SK-N-DZ (cell line): ENCODE measurements around the gene GNLY. TPM values are rescaled to one million over a fixed set of nuclear protein-coding genes. Genes with fewer than 3 reads are reported as not detected.
"Not testable (repeated sequence)": the region's sequence is repeated elsewhere in the genome, so short reads cannot be mapped to it uniquely, and the experiment has no call there.

Source experiments
- DNase-seq: peaks from one replicate; pipeline ENCODE4 v3.0.0-alpha.2; 2015; ENCODE audit warnings: low spot score
- polyA plus RNA-seq, 2 experiments: library from polyadenylated mRNA; depleted of rRNA; stranded (reverse); fragments of >200 nt; gene quantifications; 2 replicates each; pipeline ENCODE4 v1.2.3, GENCODE V29; 2014

The GNLY gene
- polyA plus RNA-seq (2014; cell fraction: cytosol; rRNA removed), result 0.29 TPM in 1 of 2 replicates, not detected in the other
- 0.66 TPM in 1 of 2 replicates, not detected in the other for polyA plus RNA-seq (2014; cell fraction: nucleus; rRNA removed)

DNA sequence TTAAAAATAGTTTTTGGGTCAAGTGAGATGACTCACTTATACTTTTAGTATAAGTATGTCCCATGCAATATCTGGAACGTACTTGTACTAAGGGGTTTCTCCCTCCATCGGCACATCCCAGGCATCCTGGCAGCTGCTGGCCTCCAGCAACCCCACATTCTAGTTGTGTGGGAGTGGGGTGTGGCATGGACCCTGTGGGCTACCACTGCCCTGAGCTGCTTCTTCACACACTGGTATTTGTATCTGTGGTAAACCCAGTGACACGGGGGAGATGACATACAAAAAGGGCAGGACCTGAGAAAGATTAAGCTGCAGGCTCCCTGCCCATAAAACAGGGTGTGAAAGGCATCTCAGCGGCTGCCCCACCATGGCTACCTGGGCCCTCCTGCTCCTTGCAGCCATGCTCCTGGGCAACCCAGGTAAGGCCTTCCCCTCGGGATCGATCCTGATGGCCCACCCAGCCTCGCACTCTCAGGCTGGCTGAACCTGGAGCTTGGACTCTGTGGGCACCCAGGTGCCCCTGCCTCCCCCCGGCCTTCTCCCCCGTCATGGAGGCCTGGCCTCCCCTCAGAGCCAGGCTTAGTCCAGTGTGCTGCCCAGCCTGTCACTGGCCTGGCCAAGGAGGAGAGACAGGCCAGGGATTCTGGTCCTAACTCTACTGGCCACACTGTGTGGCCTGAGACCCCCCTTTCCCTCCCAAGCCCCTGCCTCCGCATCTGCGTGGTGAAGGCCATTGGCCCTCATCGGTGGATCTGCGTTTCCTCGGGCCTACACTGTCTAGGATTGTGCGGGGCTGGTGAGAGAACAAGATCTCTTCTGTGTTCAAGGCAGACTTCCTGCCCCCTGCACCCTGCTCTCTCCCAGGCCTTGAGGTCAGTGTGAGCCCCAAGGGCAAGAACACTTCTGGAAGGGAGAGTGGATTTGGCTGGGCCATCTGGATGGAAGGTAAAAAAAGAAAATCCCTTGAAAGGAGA is at the start of gene GNLY:
GNLY (plus strand) TSS at position 307 of the 974 bp plus-strand sequence; CDS start at position 368, 61 bp downstream.
- no peak for DNase-seq

DNA sequence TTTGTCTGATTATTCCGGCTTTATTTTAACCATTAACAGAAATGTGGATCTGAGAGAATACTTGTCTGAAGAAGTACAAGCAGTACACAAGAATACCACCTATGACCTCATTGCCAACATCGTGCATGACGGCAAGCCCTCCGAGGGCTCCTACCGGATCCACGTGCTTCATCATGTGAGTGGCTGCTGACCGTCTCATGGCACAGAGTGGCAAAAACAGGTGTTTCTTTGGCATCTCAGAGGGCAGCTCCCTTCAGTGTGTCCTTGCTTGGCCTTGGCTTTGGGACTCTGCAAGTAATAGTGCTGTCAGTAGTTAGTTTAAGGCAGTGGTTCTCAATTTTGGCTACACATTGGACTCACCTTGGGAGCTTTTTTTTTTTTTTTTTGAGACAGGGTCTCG is 49.2 kb upstream of the GNLY start:
- no peak for DNase-seq

- DNase-seq, result no peak
Observed at GRCh38 chr2:85646166-85646565, 48.0 kb upstream of the GNLY start.

DNA sequence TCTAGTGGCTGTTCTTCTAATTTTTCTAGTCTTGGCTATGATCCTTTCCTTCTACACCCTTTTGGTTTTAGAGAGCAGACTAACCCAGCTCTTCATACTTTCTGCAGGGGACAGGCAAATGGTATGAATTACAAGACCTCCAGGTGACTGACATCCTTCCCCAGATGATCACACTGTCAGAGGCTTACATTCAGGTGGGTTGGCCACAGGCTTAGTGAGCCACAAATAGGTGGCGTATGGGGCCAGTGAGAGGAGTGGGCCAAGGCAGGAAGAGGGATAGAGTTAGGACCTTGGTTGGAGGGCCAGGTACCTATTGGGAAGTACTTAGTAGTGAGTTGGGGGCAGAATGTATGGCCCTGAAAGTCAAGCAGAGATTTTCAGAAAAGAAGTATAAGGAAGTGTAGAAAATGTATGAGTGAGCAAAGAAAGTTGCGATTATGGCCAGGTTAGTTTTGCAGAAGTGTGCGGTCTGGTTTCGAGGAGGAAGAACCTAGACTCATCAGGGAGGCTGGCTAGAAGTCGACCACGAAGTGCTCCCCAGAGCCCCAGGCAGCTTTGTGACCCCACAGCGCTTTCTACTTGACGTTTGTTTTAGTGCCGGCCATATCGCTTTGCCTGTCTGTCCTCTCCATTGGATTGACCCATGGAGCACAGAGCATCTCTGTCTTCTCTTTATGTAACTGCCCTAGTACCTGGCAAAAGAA is 46.2 kb upstream of the GNLY start:
- no peak for DNase-seq

DNA sequence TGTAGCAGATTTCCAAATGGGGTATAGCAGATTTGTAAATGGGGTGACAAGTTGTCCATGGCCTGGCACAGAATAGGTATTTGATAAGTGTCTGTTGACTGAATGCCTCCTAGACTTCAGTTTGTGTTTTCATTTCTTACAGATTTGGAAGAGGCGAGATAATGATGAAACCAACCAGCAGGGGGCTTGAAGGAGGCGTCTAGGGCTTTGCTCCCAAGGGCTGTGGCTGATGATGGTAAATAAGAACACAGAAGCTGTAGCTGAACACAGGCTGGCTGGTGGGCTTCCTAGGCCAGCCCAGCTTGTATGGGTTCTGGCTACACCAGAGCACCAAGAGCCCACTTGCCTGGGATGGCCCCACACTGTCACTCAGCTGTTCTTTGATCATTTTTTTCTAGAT is 45.5 kb upstream of the GNLY start:
- DNase-seq, result peak; percentile 19

- no peak for DNase-seq
Observed at GRCh38 chr2:85649201-85650190, 44.7 kb upstream of the GNLY start.

- no peak for DNase-seq
Observed at GRCh38 chr2:85650456-85650855, 43.7 kb upstream of the GNLY start.

DNA sequence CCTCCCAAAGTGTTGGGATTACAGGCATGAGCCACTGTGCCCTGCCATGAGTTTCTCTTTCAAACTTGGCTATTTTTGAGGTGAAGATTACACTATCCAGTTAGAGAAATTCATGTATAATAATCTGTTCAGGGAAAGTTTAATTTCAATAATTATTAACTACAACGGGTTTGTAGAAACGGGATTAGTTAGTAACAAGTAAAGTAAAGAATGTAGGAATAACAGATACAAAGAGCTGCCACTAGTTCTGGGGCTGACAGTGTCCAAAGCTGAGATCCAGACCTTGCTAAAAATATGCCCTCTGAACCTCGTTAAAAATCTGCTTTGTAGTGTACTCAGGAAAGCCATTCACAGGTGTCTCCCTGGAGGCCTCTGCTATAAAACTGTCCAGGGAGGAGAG is 43.1 kb upstream of the GNLY start:
- no peak for DNase-seq

DNA sequence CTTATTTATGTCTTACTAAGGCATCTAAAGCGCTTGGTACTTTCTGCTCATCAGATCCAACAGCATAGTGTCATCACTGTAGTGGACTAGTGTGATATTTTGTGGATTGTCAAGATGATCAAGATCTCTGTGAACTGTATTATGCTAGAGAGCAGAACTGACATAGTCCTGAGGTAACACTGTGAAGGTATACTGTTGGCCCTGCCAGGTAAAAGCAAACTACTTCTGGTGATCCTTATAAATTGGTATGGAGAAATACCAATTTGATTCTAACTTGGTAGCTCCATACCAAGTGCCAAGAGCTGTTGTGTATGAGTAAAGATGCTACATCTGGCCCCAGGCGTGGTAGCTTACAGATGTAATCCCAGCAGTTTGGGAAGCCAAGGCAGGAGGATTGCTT is 42.1 kb upstream of the GNLY start:
- DNase-seq, result no peak

DNA sequence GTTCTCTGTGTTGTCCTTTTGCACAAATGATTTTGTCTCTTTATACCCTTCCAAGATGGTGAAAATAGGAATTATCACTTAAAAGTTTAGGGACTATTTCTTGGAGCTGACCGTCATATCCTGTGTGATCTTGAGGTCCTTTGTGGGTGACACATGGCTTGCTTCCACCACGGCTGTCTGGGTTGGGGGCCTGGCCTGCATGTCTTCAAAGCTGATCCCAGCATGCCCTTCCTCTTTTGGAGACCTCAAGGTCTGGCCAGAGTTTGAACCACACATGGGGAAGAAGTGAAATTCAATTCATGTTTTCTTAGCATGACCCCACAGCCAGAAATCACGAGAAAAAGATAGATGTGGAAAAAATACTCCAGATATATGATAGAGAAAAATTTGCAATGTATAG is 40.2 kb upstream of the GNLY start:
- no peak for DNase-seq

DNA sequence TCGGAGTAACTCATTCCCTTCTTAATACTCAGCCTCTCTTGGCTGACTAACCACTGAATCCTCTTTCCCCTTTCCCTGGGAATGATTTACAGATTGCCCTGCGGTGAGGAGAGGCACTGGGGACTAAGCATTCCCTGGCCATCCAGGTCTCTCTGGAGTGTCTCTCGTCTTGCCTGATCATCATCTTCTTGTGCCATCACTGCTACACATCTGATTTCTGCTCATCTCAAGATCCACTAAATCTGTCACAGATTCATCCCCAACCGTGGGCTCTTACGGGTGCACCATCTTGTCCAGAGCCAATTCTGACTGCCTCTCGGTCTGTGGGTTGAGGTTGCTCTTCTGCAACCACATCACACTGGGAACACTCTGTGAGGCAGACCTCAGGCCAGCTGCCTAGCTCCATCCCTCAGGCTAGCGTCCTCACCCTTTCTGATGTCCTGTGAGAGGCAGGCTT is 38.2 kb upstream of the GNLY start:
- DNase-seq, result no peak

DNA sequence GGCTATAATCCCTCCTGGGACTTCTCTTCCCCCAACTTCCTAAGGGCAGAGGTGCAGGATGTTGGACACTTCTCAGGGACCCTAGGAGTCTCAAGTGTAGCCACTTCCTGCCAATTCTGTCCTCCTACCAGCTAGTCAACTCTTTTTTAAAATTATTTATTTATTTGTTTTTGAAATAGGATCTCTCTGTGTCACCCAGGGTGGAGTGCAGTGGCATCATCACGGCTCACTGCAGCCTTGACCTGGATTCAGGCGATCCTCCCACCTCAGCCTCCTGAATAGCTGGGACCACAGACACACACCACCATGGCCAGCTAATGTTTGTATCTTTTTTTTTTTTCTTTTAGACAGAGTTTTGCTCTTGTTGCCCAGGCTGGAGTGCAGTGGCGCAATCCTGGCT is 37.7 kb upstream of the GNLY start:
- no peak for DNase-seq

GRCh38 chr2:85657399-85657798 is 36.8 kb upstream of the GNLY start:
- not testable (repeated sequence) for DNase-seq

DNA sequence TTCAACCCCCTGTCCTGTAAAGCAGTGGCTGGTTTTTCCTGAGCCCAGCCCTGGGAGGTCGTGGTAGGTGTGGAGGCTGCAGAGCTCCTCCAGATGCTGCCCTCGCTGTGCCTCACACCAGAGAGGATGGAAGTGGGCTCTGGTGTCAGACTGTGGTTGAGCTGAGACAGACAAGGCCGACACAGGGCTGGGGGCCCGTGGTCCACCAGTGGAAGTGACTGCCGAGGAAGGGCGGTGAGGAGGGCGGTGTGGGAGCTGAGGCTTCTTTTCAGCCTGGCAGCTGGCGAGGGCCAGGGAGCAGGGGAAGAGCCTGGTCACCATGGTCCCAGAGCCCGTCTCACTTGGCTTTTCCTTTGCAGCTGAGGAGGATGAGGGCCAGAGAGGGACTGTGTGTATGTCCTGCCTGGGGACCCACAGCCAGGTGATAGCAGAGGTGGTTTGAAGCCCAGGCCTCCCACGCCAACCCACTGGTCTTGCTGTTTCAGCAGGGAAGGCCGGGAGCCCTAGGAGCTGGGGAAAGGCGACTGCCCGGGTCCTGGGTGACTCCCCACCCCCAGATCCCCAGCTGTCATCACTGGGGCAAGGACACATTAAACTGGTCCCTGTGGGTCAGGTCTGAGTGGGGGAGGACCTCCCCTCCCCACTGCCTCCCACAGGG is 34.7 kb upstream of the GNLY start:
- no peak for DNase-seq

DNA sequence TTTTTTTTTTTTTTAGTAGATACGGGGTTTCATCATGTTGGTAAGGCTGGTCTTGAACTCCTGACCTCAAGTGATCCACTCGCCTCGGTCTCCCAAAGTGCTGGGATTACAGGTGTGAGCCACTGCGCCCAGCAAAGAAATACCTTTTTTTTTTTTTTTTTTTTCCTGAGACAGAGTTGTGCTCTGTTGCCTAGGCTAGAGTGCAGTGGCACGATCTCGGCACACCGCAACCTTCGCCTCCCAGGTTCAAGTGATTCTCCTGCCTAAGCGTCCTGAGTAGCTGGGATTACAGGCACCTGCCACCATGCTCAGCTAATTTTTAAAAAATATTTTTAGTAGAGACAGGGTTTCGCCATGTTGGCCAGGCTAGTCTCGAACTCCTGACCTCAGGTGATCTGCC is 33.9 kb upstream of the GNLY start:
- DNase-seq, result not testable (repeated sequence)

GRCh38 chr2:85660725-85661124 is 33.4 kb upstream of the GNLY start:
- no peak for DNase-seq

- DNase-seq, result no peak
Observed at GRCh38 chr2:85661139-85661858, 32.9 kb upstream of the GNLY start.

- DNase-seq, result no peak
Observed at GRCh38 chr2:85662899-85663593, 31.1 kb upstream of the GNLY start.
